Right forelimb (tissue), 1 donor: ENCODE measurements around the gene ACACB.

Source experiments
- DNase-seq: peaks from one replicate; pipeline ENCODE4 v3.0.0-alpha.2; 2018

Gene ACACB

GRCh38 chr12:109178532-109178931, 62.1 kb downstream of the ACACB start:
- no peak for DNase-seq

DNA sequence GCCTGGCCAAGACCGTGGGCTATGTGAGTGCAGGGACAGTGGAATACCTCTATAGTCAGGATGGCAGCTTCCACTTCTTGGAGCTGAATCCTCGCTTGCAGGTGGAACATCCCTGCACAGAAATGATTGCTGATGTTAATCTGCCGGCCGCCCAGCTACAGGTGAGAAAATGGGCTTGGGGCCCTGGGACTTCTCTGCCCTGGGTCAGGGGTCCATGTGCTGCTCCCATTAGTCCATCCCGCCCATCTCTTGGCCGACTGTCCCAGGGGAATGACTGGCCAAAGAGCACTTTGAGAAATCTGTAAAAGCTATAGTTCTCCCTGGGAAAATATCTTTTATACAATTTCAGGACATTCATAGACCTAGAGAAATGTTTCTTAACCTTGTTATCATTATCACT, 63.5 kb downstream of the ACACB start:
- no peak for DNase-seq

GRCh38 chr12:109182041-109182839, 65.9 kb downstream of the ACACB start:
- DNase-seq = no peak

DNA sequence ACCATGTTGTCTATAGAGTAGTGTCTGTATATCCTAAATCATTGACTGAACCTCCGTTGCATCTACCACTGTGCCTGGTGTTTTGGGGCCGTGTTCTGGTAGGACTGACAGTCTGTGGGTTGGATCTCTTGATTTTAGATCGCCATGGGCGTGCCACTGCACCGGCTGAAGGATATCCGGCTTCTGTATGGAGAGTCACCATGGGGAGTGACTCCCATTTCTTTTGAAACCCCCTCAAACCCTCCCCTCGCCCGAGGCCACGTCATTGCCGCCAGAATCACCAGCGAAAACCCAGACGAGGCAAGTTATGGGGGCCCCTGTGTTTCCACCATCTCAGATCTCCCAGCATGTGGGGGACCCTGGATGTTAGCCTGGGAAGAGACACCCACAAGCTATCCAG, 69.1 kb downstream of the ACACB start:
- DNase-seq = no peak

GRCh38 chr12:109186993-109187653, 70.7 kb downstream of the ACACB start:
- no peak for DNase-seq

DNA sequence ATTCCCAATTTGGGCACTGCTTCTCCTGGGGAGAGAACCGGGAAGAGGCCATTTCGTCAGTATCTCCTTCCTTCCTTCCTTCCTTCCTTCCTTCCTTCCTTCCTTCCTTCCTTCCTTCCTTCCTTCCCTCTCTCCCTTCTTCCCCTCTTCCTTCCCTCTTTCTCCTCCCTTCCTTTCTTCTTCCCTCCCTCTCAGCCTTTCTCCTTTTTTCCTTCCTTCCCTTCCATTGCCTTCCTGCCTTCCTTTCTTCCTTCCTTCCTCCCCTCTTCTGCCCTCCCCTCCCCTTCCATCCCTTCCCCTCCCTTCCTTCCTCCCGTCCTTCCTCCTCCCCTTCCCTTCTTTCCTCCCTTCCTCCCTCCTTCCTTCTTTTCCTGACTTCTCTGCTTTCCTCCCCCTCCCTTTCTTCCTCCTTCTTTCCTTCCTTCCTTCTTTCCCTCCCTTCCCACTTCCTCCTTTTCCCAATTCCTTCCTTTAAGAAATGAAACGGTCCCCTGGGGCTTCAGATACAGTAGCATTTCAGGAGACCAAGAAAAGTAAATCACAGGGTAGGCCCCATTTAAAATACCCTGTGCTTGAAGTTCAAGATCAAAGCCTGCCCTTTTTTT, 71.8 kb downstream of the ACACB start:
- no peak for DNase-seq

- DNase-seq = no peak
Observed at GRCh38 chr12:109189291-109189690, 72.9 kb downstream of the ACACB start.

DNA sequence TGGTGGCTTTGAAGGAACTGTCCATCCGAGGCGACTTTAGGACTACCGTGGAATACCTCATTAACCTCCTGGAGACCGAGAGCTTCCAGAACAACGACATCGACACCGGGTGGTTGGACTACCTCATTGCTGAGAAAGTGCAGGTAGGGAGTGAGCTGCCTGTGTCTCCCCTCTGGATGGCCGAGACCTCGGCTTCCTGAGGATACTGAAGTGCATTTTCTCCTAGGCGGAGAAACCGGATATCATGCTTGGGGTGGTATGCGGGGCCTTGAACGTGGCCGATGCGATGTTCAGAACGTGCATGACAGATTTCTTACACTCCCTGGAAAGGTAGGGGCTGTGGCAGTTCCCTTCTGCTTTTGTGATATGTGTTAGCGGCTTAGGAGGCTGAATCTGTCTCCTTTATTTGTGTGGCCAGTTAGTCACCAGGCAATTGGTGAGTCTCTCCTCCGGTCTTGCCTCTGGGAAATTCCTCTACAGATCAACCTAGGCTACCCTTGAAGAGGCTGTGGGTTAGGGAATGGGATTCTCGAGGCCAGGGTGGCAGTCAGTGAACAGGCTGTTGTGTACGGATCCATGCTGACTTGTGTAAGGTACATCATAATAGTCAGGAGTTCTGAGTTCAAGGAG, 75.3 kb downstream of the ACACB start:
- DNase-seq = no peak

GRCh38 chr12:109192358-109192757, 76.0 kb downstream of the ACACB start:
- no peak for DNase-seq

DNA sequence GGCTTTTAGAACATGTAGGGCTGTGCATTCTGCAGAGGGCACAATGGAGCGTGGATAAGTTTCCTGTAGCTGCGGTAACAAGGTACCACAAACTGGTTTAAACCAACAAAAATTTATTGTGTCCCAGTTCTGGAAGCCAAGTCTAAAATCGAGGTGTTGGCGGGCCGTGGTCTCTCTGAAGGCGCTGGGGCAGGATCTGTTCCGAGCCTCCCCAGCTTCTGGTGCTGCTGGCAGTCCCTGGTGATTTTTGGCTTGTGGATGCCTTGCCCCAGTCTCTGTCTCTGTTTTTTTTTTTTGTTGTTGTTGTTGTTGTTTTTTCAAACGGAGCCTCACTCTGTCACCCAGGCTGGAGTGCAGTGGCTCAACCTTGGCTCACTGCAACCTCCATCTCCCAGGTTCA, 77.5 kb downstream of the ACACB start:
- no peak for DNase-seq

DNA sequence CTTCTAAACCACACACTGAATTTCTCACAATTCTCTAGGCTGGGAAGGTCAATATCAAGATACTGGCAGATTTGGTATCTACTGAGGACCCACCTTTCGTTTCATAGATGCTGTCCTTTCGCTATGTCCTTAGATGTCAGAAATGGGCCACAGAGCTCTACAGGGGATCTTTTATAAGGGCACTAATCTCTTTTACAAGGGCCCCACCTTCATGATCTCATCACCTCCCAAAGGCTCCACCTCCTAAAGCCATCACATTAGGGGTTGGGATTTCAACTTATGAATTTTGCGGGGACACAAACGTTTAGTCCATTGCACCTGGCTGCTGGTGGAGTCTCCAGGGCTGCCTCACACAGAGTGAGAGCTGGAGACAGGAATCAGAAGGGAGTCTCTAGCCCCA, 79.9 kb downstream of the ACACB start:
- no peak for DNase-seq

DNA sequence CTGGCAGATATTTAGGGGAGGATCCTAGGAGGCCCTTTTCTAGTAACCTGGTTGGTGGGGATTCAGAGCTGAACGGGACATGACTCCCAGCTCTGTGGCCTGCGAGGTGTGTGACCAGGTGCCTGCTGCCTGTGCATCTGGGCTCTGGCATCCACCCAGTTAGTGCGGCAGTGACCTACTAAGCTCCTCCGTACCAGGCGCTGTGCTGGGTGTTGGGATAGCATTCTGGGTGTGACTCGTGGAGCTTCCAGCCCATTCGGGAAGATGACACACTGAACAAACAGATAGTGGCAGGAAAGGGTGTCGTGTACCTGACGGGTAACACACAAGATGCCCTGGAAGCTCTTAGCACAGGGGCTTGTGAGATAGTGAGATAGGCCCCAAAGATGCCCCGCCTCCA, 80.9 kb downstream of the ACACB start:
- DNase-seq = no peak

GRCh38 chr12:109199324-109199723, 82.9 kb downstream of the ACACB start:
- no peak for DNase-seq

GRCh38 chr12:109200825-109201495, 84.6 kb downstream of the ACACB start:
- DNase-seq = no peak

DNA sequence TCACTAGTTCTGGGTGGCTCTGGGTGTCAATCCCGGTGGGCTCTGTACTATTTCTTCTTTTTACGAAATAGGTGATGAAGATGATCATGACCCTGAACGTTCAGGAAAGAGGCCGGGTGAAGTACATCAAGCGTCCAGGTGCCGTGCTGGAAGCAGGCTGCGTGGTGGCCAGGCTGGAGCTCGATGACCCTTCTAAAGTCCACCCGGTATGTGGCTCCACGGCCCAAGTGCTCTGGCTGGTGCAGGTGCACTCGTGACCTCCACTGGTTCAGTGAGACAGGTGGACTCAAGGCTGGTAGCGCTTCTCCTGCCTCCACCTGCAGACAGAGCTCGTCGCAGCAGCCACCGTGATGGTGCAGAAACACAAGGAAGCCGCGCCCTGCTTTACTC, 85.1 kb downstream of the ACACB start:
- no peak for DNase-seq

GRCh38 chr12:109202770-109203169, 86.4 kb downstream of the ACACB start:
- DNase-seq = no peak

GRCh38 chr12:109203480-109203879, 87.1 kb downstream of the ACACB start:
- DNase-seq = no peak

DNA sequence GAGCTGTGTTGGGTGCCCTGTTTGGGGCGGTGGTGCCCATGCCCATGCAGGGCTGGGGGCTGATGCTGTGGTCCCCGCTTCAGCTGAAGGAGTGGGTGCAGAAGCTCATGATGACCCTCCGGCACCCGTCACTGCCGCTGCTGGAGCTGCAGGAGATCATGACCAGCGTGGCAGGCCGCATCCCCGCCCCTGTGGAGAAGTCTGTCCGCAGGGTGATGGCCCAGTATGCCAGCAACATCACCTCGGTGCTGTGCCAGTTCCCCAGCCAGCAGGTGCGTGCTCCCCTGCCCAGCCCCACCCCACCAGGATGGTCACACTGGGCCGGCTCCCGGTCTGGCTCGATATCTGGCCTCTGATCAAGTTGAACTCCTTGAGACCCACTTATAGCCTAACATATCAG, 92.7 kb downstream of the ACACB start:
- no peak for DNase-seq

GRCh38 chr12:109212460-109213115, 96.2 kb downstream of the ACACB start:
- DNase-seq = no peak

- no peak for DNase-seq
Observed at GRCh38 chr12:109214131-109214530, 97.7 kb downstream of the ACACB start.

DNA sequence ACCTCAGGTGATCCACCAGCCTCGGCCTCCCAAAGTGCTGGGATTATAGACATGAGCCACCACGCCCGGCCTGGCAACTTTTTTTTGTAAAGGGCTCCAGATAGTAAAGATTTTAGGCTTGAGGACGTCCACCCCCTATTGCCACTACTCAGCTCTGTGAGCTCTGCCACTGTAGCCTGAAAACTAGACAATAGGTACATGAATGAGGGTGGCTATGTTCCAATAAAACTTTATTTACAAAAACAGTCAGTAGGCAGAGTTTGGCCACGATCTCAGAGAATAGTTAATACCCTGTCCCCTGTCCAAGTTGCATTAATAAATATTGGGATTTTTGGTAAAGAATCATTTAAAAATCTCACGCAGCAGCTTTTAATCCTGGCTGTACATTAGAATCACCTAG, 102.6 kb downstream of the ACACB start:
- DNase-seq = no peak

DNA sequence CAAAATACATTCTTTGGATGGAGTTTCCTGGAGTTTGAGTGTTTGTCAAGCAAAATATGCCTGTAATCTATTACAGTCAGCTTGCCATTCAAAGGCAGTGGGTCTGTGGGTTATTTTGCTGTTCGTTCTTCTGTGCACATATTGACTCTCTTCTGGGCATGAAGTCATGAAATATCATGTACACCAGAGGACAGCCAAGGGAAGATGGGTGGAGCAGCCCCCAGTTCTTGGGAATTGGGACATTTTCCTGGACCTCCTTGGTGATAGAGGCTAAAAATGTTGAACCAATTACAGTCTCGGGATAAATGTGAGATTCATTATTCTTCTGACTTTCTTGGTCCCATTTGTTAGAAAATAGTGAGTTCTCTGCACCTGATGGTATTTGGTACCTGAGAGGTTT, 103.6 kb downstream of the ACACB start:
- DNase-seq = no peak
